H1 (cell line): ENCODE results near the gene NEMF. TPM values are rescaled to one million over a fixed set of nuclear protein-coding genes. Genes with fewer than 3 reads are reported as not detected.

Experiments
- CTCF ChIA-PET: fragments of 300-600 bp; sonication (Branson Sonifier 250); formaldehyde crosslinking; loops from one replicate; lab custom pipeline; 2021; ENCODE audit not compliant: partially characterized antibody; lab: Charles Lee
- POLR2A ChIA-PET: fragments of 300-600 bp; sonication (Branson Sonifier 250); formaldehyde crosslinking; loops from one replicate; lab custom pipeline; 2021; ENCODE audit warnings: inconsistent platforms; ENCODE audit not compliant: partially characterized antibody; lab: Charles Lee
- DNase-seq, 2 experiments: peaks; one replicate each; pipeline versions ENCODE4 v3.0.0 to v3.0.0-alpha.2; 2010 to 2022; ENCODE audit warnings: low spot score in 2 of 2, low read depth in 1 of 2, mixed read lengths in 1 of 2
- FAIRE-seq: peaks from 2 replicates; lab custom pipeline; 2011; peaks lifted over from hg19 to GRCh38; lab: Jason Lieb, UNC
- H2AFZ ChIP-seq: 2 replicates; pipeline ENCODE4 v1.8.1; 2012; ENCODE audit warnings: low read length, inconsistent platforms
- H2AK5ac ChIP-seq: 2 replicates; pipeline ENCODE4 v1.6.1; 2013; ENCODE audit warnings: low read depth, low read length
- H2BK120ac ChIP-seq: replicated peaks from 2 replicates; pipeline ENCODE3; 2013; ENCODE audit warnings: low read depth, low read length, inconsistent platforms
- H2BK12ac ChIP-seq: 2 replicates; pipeline ENCODE4 v1.6.1; 2013; ENCODE audit warnings: low read depth, low read length
- H2BK15ac ChIP-seq: 2 replicates; pipeline ENCODE4 v1.6.1; 2013; ENCODE audit warnings: low read length
- H2BK20ac ChIP-seq: 2 replicates; pipeline ENCODE4 v1.6.1; 2013; ENCODE audit warnings: low read length
- H2BK5ac ChIP-seq: 2 replicates; pipeline ENCODE4 v1.6.1; 2013; ENCODE audit warnings: low read depth, low read length
- H3K14ac ChIP-seq: 2 replicates; pipeline ENCODE4 v1.6.1; 2013; ENCODE audit warnings: inconsistent platforms; ENCODE audit not compliant: insufficient read length
- H3K18ac ChIP-seq: 2 replicates; pipeline ENCODE4 v1.6.1; 2013; ENCODE audit warnings: low read length; ENCODE audit errors: extremely low read depth
- H3K23ac ChIP-seq: 2 replicates; pipeline ENCODE4 v1.6.1; 2013; ENCODE audit warnings: inconsistent platforms; ENCODE audit not compliant: insufficient read length
- H3K23me2 ChIP-seq: 2 replicates; pipeline ENCODE4 v1.6.1; 2013; ENCODE audit warnings: low read depth, low read length
- H3K27ac ChIP-seq: 2 replicates; pipeline ENCODE4 v1.6.1; 2011; ENCODE audit warnings: low read depth, low read length, inconsistent platforms
- H3K27me3 ChIP-seq, 4 experiments: replicated peaks in 1 of 4; 1 replicate in 1 of 4; 2 replicates in 3 of 4; pipeline versions ENCODE4 v1.6.1 to v1.8.1; 2011 to 2013; ENCODE audit warnings: low read length in 3 of 4, mild to moderate bottlenecking in 3 of 4, inconsistent platforms in 2 of 4, mixed read lengths in 2 of 4, moderate library complexity in 1 of 4; ENCODE audit not compliant: control insufficient read depth in 3 of 4, insufficient read depth in 3 of 4; ENCODE audit errors: extremely low read depth in 1 of 4
- H3K36me3 ChIP-seq, 4 experiments: 2 replicates each; pipeline versions ENCODE4 v1.6.1 to v1.8.1; 2011 to 2013; ENCODE audit warnings: mild to moderate bottlenecking in 4 of 4, low read length in 3 of 4, moderate library complexity in 2 of 4, control low read depth in 1 of 4, inconsistent platforms in 1 of 4; ENCODE audit not compliant: insufficient read depth in 4 of 4, control insufficient read depth in 2 of 4
- H3K4ac ChIP-seq: replicated peaks from 2 replicates; pipeline ENCODE3; 2013; ENCODE audit warnings: low read length, low read depth, mixed read lengths, inconsistent platforms; ENCODE audit not compliant: insufficient read length
- H3K4me1 ChIP-seq, 4 experiments: replicated peaks in 1 of 4; 1 replicate in 1 of 4; 2 replicates in 3 of 4; pipeline versions ENCODE4 v1.6.1 to v1.8.1; 2011 to 2013; ENCODE audit warnings: low read length in 3 of 4, inconsistent platforms in 2 of 4, mixed read lengths in 1 of 4; ENCODE audit not compliant: insufficient read depth in 4 of 4, control insufficient read depth in 3 of 4
- H3K4me2 ChIP-seq, 2 experiments: 2 replicates each; pipeline versions ENCODE4 v1.6.1 to v1.8.1; 2011 to 2013; ENCODE audit warnings: low read depth in 2 of 2, low read length in 2 of 2, control low read depth in 1 of 2, inconsistent platforms in 1 of 2, mild to moderate bottlenecking in 1 of 2; ENCODE audit not compliant: insufficient read depth in 1 of 2
- H3K4me3 ChIP-seq, 4 experiments: fragments of 200-600, 300-600 bp in 1 of 4; sonication (generic), shearing (Covaris generic), sonication (Bioruptor Twin) in 1 of 4; 2 replicates each; pipeline versions ENCODE4 v1.5.1 to v1.8.1; 2011 to 2016; ENCODE audit warnings: low read length in 4 of 4, low read depth in 3 of 4, control low read depth in 2 of 4, inconsistent platforms in 2 of 4, mild to moderate bottlenecking in 2 of 4, mixed read lengths in 1 of 4, moderate library complexity in 1 of 4; ENCODE audit not compliant: insufficient read depth in 2 of 4; ENCODE audit errors: extremely low read depth in 1 of 4
- H3K56ac ChIP-seq: replicated peaks from 2 replicates; pipeline ENCODE3; 2013; ENCODE audit warnings: low read depth, mild to moderate bottlenecking, mixed read lengths, low read length, inconsistent platforms; ENCODE audit not compliant: insufficient read length
- H3K79me1 ChIP-seq: 2 replicates; pipeline ENCODE4 v1.6.1; 2013; ENCODE audit warnings: low read depth, low read length, control low read depth
- H3K79me2 ChIP-seq, 2 experiments: 2 replicates each; pipeline versions ENCODE4 v1.6.1 to v1.8.1; 2012 to 2013; ENCODE audit warnings: low read length in 2 of 2, mild to moderate bottlenecking in 2 of 2, inconsistent platforms in 1 of 2; ENCODE audit not compliant: insufficient read depth in 2 of 2, control insufficient read depth in 1 of 2
- H3K9ac ChIP-seq, 4 experiments: replicated peaks in 1 of 4; 1 replicate in 1 of 4; 2 replicates in 3 of 4; pipeline versions ENCODE4 v1.6.1 to v1.8.1; 2011 to 2013; ENCODE audit warnings: low read depth in 3 of 4, low read length in 3 of 4, control low read depth in 2 of 4, mild to moderate bottlenecking in 2 of 4, moderate library complexity in 2 of 4, inconsistent platforms in 1 of 4; ENCODE audit errors: extremely low read depth in 1 of 4
- H3K9me3 ChIP-seq, 2 experiments: 2 replicates each; pipeline versions ENCODE4 v1.6.1 to v1.8.1; 2012 to 2013; ENCODE audit warnings: mild to moderate bottlenecking in 2 of 2, moderate library complexity in 2 of 2, control low read depth in 1 of 2, inconsistent platforms in 1 of 2, low read depth in 1 of 2, low read length in 1 of 2, mixed read lengths in 1 of 2; ENCODE audit not compliant: insufficient read depth in 2 of 2
- H4K20me1 ChIP-seq, 2 experiments: replicated peaks in 1 of 2; 2 replicates each; pipeline versions ENCODE3 to v1.8.1; 2011 to 2013; ENCODE audit warnings: inconsistent platforms in 2 of 2, low read length in 2 of 2, mild to moderate bottlenecking in 1 of 2; ENCODE audit not compliant: insufficient read depth in 2 of 2, control insufficient read depth in 1 of 2
- H4K5ac ChIP-seq: 2 replicates; pipeline ENCODE4 v1.6.1; 2013; ENCODE audit warnings: low read length, low read depth, mixed read lengths, inconsistent platforms; ENCODE audit not compliant: insufficient read length
- H4K8ac ChIP-seq: 2 replicates; pipeline ENCODE4 v1.8.0; 2013; ENCODE audit warnings: mild to moderate bottlenecking, moderate library complexity, low read length, inconsistent platforms; ENCODE audit not compliant: insufficient read depth; ENCODE audit errors: extremely low read depth
- H4K91ac ChIP-seq: replicated peaks from 2 replicates; pipeline ENCODE3; 2013; ENCODE audit warnings: low read length, mixed read lengths, inconsistent platforms; ENCODE audit not compliant: insufficient read length
- ASH2L ChIP-seq: fragments of 200-600, 300-600 bp; sonication (generic); IDR thresholded peaks from one replicate; pipeline ENCODE4 v1.7.1; 2017; ENCODE audit warnings: low read length
- BACH1 ChIP-seq: IDR thresholded peaks from 2 replicates; pipeline ENCODE4 v1.6.1; 2012; ENCODE audit warnings: low read length, improper control_type of control experiment
- CTBP2 ChIP-seq: IDR thresholded peaks from 2 replicates; pipeline ENCODE4 v1.7.0; 2011; ENCODE audit warnings: borderline replicate concordance, mild to moderate bottlenecking, moderate library complexity, mixed read lengths, low read length; ENCODE audit not compliant: insufficient read depth, insufficient read length
- WGBS, 2 experiments: shearing (Covaris generic) in 1 of 2; methylation state at CpG; one replicate each; pipeline versions ENCODE4 v1.1.6 to v1.1.7; 2013 to 2015; ENCODE audit warnings: low lambda C conversion rate in 2 of 2, mixed read lengths in 2 of 2, inconsistent platforms in 1 of 2, low coverage in 1 of 2, missing lambda C conversion rate in 1 of 2; ENCODE audit not compliant: insufficient replicate concordance in 2 of 2, insufficient coverage in 1 of 2, insufficient read length in 1 of 2; ENCODE audit errors: extremely low coverage in 1 of 2, missing lambda C conversion rate in 1 of 2; 5-methylcytosine and 5-hydroxymethylcytosine counted together
- polyA plus RNA-seq, 7 experiments: library from polyadenylated mRNA; depleted of rRNA in 3 of 7; stranded (reverse) in 5 of 7; unstranded in 2 of 7; fragments of >200 nt in 5 of 7; fragments of 200-250 nt in 2 of 7; gene quantifications; 1 replicate in 5 of 7; 2 replicates in 1 of 7; 4 replicates in 1 of 7; pipeline versions ENCODE4 v1.2.1 to v1.2.3, GENCODE V29; 2011 to 2013; ENCODE audit warnings: missing spikeins in 2 of 7, mixed read lengths in 2 of 7
- total RNA-seq: library from RNA; stranded (reverse); fragmentation: NEBNext Ultra II Directional; extraction: Animal tissue kit (Norgen Biotek cat#: 25700); gene quantifications from 2 replicates; pipeline ENCODE4 v1.2.1, GENCODE V29; 2021

Gene NEMF
- total and polyA plus RNA-seq, 2 of the 8 experiments (the other 6 are each of a cell fraction or from before 2014, with no cell fraction given), result 8.3 to 45.5 TPM

GRCh38 chr14:49786315-49786714 is 66.3 kb downstream of the NEMF start:
- Histone ChIP-seq H2BK15ac (no peak overlapping the region), H4K5ac (no peak overlapping the region), H3K9ac (no peak overlapping the region), H3K9me3 (no peaks in the 10 kb centered on the region), H2BK20ac (no peak overlapping the region), H4K91ac (no peak overlapping the region), H3K27me3 (no peaks in the 10 kb centered on the region), H3K79me2 (no peaks in the 10 kb centered on the region), H3K4me1 (no peaks in the 10 kb centered on the region), H3K4me2 (no peak overlapping the region), H3K56ac (no peak overlapping the region), H2AFZ (no peak overlapping the region), H3K4ac (no peak overlapping the region), H3K14ac (no peak overlapping the region), H3K18ac (no peak overlapping the region), H3K79me1 (no peaks in the 10 kb centered on the region; the same call in 1 of the 2 replicates), H3K4me3 (no peak overlapping the region), H2BK120ac (no peak overlapping the region), H2BK5ac (no peak overlapping the region), H3K27ac (no peak overlapping the region), H4K20me1 (no peaks in the 10 kb centered on the region), H2BK12ac (no peak overlapping the region), H3K23me2 (no peaks in the 10 kb centered on the region), H3K23ac (no peak overlapping the region), H2AK5ac (no peak overlapping the region), H4K8ac (no peak overlapping the region), H3K36me3 (peaks cover 5 to 81% (median 58%) of the 10 kb centered on the region in 4 experiments)
- ChIA-PET CTCF (no interaction called here), POLR2A (no interaction called here)
- DNase-seq, result no peak
- 85% methylated on average over 2 of the region's 2 CpGs; no CpG with 5 or more reads in 1 of the 2 experiments for WGBS, 2 experiments
- no peak for TF ChIP-seq BACH1
- TF ChIP-seq ASH2L, result no peak
- TF ChIP-seq CTBP2, result no peak
- FAIRE-seq, result no peak
